Panc1 (cell line): ENCODE results near the gene INCENP. TPM values are rescaled to one million over a fixed set of nuclear protein-coding genes. Genes with fewer than 3 reads are reported as not detected.

Experiments used
- ATAC-seq: fragments of 200-7000 bp; cut with Tn5 transposase; 2 replicates; pipeline ENCODE4 v1.9.1; 2020; ENCODE audit warnings: mild to moderate bottlenecking, moderate library complexity
- BruUV-seq: library from RNA; stranded (reverse); fragments of 400-500 nt; replicated peaks from 2 replicates; lab custom pipeline; 2021; lab: Mats Ljungman, UMichigan
- CTCF ChIA-PET: fragments of 300-600 bp; sonication (Branson Sonifier 250); formaldehyde crosslinking; loops from one replicate; lab custom pipeline; 2022; ENCODE audit warnings: antibody characterized with exemption; lab: Charles Lee
- POLR2A ChIA-PET: fragments of 300-600 bp; sonication (Branson Sonifier 250); formaldehyde crosslinking; loops from one replicate; lab custom pipeline; 2022; ENCODE audit warnings: antibody characterized with exemption; lab: Charles Lee
- DNase-seq: peaks from one replicate; pipeline ENCODE4 v3.0.0-alpha.2; 2010; ENCODE audit warnings: low read depth, low spot score
- H3K27ac ChIP-seq: 2 replicates; pipeline ENCODE4 v1.5.1; 2011; ENCODE audit warnings: mild to moderate bottlenecking, low read length, inconsistent platforms
- H3K27me3 ChIP-seq: fragments of 200-500 bp; sonication (Bioruptor generic); 2 replicates; pipeline ENCODE4 v1.6.0; 2014; ENCODE audit warnings: low read length, inconsistent platforms; ENCODE audit not compliant: control insufficient read depth, insufficient read depth
- H3K36me3 ChIP-seq: fragments of 200-500 bp; sonication (Bioruptor generic); 2 replicates; pipeline ENCODE4 v1.5.1; 2014; ENCODE audit warnings: inconsistent platforms, mild to moderate bottlenecking, low read length, moderate library complexity; ENCODE audit not compliant: control insufficient read depth, insufficient read depth
- H3K4me1 ChIP-seq: 2 replicates; pipeline ENCODE4 v1.5.1; 2011; ENCODE audit warnings: inconsistent platforms, mild to moderate bottlenecking, low read length, moderate library complexity; ENCODE audit not compliant: control insufficient read depth, insufficient read depth
- H3K4me3 ChIP-seq, 2 experiments: 2 replicates each; pipeline ENCODE4 v1.5.1; 2011 to 2012; ENCODE audit warnings: low read depth in 2 of 2, low read length in 2 of 2, mild to moderate bottlenecking in 2 of 2, inconsistent platforms in 1 of 2, moderate library complexity in 1 of 2
- H3K9me3 ChIP-seq: fragments of 200-500 bp; sonication (Bioruptor generic); 2 replicates; pipeline ENCODE4 v1.5.1; 2014; ENCODE audit warnings: low read depth, mild to moderate bottlenecking, inconsistent platforms, low read length, moderate library complexity; ENCODE audit not compliant: control insufficient read depth, insufficient read depth
- CTCF ChIP-seq: fragments of 450-650 bp; IDR thresholded peaks from 2 replicates; pipeline ENCODE4 v1.5.1; 2017; ENCODE audit warnings: mild to moderate bottlenecking
- POLR2AphosphoS5 ChIP-seq: IDR thresholded peaks from 2 replicates; pipeline ENCODE4 v1.6.1; 2012; ENCODE audit warnings: mild to moderate bottlenecking, low read depth, low read length, moderate library complexity
- SIN3A ChIP-seq: IDR thresholded peaks from 2 replicates; pipeline ENCODE4 v1.6.1; 2012; ENCODE audit warnings: low read depth, mild to moderate bottlenecking, low read length, moderate library complexity, borderline replicate concordance; ENCODE audit not compliant: insufficient read depth
- TCF7L2 ChIP-seq: IDR thresholded peaks from 2 replicates; pipeline ENCODE4 v1.6.1; 2011; ENCODE audit warnings: mild to moderate bottlenecking, low read depth, low read length, inconsistent platforms
- in situ Hi-C: cut with HindIII; loops from 2 replicates; pipeline ENCODE4 v1.10.0; 2016; ENCODE audit warnings: low sequenced_read_pairs, low pct_unique_long_range_greater_than_20kb
- intact Hi-C: fragments of 100-400 bp; cut with micrococcal nuclease; formaldehyde crosslinking; loops from one replicate; pipeline ENCODE4 v1.10.0; 2022; ENCODE audit not compliant: unreplicated experiment
- total RNA-seq: library from RNA; stranded (reverse); gene quantifications from one replicate; pipeline ENCODE4 v1.2.1, GENCODE V29; 2021; ENCODE audit not compliant: unreplicated experiment
- TF ChIP-seq, protein P1 (sequence below), 2 experiments: IDR thresholded peaks; 2 replicates each; pipeline ENCODE4 v1.6.1; 2011 to 2012; ENCODE audit warnings: low read depth in 2 of 2, control low read depth in 1 of 2, low read length in 1 of 2, mild to moderate bottlenecking in 1 of 2, moderate library complexity in 1 of 2; ENCODE audit not compliant: insufficient read depth in 1 of 2

INCENP gene
- total RNA-seq, 1 experiment from 2014 or later: 81.5 TPM

- no peaks in the 10 kb centered on the region for H3K36me3 ChIP-seq
- in situ Hi-C loops: no loop called here
- no peaks in the 10 kb centered on the region for H3K9me3 ChIP-seq
- intact Hi-C loops: loop anchor here (5.0 kb wide), 3 partner anchors 35 to 155 kb away; partner anchors contain the start of gene SCGB2A1
- H3K4me1 ChIP-seq: no peaks in the 10 kb centered on the region
- POLR2A ChIA-PET: interaction anchor here (0.6 kb wide), 1 partner anchor 64 kb away, joined by 3 read pairs; no protein-coding TSS in a partner anchor
- no peak for DNase-seq
- no TSS peak for BruUV-seq
- CTCF ChIA-PET: interaction anchor here (1.2 kb wide), 1 partner anchor 168 kb away, joined by 4 read pairs; no protein-coding TSS in a partner anchor
- no peak overlapping the region for H3K27ac ChIP-seq
- ATAC-seq: no peak
- no peak overlapping the region for H3K4me3 ChIP-seq
- TF ChIP-seq TCF7L2: no peak
- peaks cover 31% of the 10 kb centered on the region for H3K27me3 ChIP-seq
Measured at GRCh38 chr11:62172294-62172693, 48.5 kb downstream of the INCENP start.

DNA sequence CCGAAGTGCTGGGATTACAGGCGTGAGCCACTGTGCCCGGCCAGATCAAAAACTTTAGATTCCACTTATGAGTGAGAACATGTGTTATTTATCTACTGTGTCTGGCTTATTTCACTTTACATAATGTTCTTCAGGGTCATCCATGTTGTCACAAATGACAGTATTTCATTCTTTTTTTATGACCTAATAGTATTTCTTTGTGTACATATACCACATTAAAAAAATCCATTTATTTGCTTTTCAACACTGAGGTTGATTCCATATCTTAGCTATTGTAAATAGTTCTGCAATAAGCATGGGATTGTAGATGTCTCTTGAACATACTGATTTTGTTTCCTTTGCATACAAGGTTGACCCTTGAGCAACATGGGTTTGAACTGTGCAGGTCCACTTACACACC, 53.0 kb downstream of the INCENP start:
- H3K4me3 ChIP-seq: no peak overlapping the region
- no peak for TF ChIP-seq CTCF
- TF ChIP-seq POLR2AphosphoS5: no peak
- TF ChIP-seq TCF7L2: no peak
- TF ChIP-seq SIN3A: no peak
- TF ChIP-seq, protein P1, sequence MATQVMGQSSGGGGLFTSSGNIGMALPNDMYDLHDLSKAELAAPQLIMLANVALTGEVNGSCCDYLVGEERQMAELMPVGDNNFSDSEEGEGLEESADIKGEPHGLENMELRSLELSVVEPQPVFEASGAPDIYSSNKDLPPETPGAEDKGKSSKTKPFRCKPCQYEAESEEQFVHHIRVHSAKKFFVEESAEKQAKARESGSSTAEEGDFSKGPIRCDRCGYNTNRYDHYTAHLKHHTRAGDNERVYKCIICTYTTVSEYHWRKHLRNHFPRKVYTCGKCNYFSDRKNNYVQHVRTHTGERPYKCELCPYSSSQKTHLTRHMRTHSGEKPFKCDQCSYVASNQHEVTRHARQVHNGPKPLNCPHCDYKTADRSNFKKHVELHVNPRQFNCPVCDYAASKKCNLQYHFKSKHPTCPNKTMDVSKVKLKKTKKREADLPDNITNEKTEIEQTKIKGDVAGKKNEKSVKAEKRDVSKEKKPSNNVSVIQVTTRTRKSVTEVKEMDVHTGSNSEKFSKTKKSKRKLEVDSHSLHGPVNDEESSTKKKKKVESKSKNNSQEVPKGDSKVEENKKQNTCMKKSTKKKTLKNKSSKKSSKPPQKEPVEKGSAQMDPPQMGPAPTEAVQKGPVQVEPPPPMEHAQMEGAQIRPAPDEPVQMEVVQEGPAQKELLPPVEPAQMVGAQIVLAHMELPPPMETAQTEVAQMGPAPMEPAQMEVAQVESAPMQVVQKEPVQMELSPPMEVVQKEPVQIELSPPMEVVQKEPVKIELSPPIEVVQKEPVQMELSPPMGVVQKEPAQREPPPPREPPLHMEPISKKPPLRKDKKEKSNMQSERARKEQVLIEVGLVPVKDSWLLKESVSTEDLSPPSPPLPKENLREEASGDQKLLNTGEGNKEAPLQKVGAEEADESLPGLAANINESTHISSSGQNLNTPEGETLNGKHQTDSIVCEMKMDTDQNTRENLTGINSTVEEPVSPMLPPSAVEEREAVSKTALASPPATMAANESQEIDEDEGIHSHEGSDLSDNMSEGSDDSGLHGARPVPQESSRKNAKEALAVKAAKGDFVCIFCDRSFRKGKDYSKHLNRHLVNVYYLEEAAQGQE (IDR thresholded peaks at IDR 0.05; ENCODE audit: insufficient read depth in 1 of 2, low read depth in 2 of 2, low read length in 1 of 2): no peak
- H3K27ac ChIP-seq: no peak overlapping the region
- intact Hi-C loops: no loop called here
- ChIA-PET CTCF (no interaction called here), POLR2A (no interaction called here)
- in situ Hi-C loops: no loop called here
- no peaks in the 10 kb centered on the region for H3K9me3 ChIP-seq
- BruUV-seq: no TSS peak
- ATAC-seq: no peak
- no peaks in the 10 kb centered on the region for H3K4me1 ChIP-seq
- H3K36me3 ChIP-seq: no peaks in the 10 kb centered on the region
- H3K27me3 ChIP-seq: peaks cover 28% of the 10 kb centered on the region
- no peak for DNase-seq

GRCh38 chr11:62179995-62180394, 56.2 kb downstream of the INCENP start:
- DNase-seq (no peak), ATAC-seq (no peak)
- Histone ChIP-seq H3K27ac (no peak overlapping the region), H3K9me3 (no peaks in the 10 kb centered on the region), H3K27me3 (peaks cover 13% of the 10 kb centered on the region), H3K4me3 (no peak overlapping the region), H3K4me1 (no peaks in the 10 kb centered on the region), H3K36me3 (no peaks in the 10 kb centered on the region)
- CTCF ChIA-PET: no interaction called here
- POLR2A ChIA-PET: interaction anchor here (0.6 kb wide), 1 partner anchor 202 kb away, joined by 4 read pairs; no protein-coding TSS in a partner anchor
- intact Hi-C loops: no loop called here
- in situ Hi-C loops: no loop called here
- TF ChIP-seq CTCF: no peak
- TF ChIP-seq TCF7L2: no peak
- no peak for TF ChIP-seq SIN3A
- TF ChIP-seq, protein P1 (IDR thresholded peaks at IDR 0.05; ENCODE audit: insufficient read depth in 1 of 2, low read depth in 2 of 2, low read length in 1 of 2): no peak
- TF ChIP-seq POLR2AphosphoS5: no peak
- no TSS peak for BruUV-seq
